Vagina (tissue), 2 donors: ENCODE results near the gene TAB2. TPM values are rescaled to one million over a fixed set of nuclear protein-coding genes. Genes with fewer than 3 reads are reported as not detected.

Experiments
- DNase-seq, 2 donors: peaks; one replicate each; pipeline ENCODE4 v3.0.0-alpha.2; 2017; ENCODE audit errors: extremely low spot score in 2 of 2
- H3K27ac ChIP-seq: fragments of 200-600 bp; sonication (generic); one replicate; pipeline ENCODE4 v1.5.1; 2019
- H3K27me3 ChIP-seq: fragments of 200-600 bp; sonication (generic); one replicate; pipeline ENCODE4 v1.5.1; 2019
- H3K36me3 ChIP-seq, 2 donors: fragments of 200-600 bp; sonication (generic); one replicate each; pipeline ENCODE4 v1.5.1; 2017 to 2019
- H3K4me1 ChIP-seq: fragments of 200-600 bp; sonication (generic); one replicate; pipeline ENCODE4 v1.5.1; 2019
- H3K4me3 ChIP-seq, 2 donors: fragments of 200-600 bp; sonication (generic); 1 replicate in 1 of 2; 2 replicates in 1 of 2; pipeline ENCODE4 v1.5.1; 2016 to 2019
- H3K9me3 ChIP-seq: fragments of 200-600 bp; sonication (generic); one replicate; pipeline ENCODE4 v1.5.1; 2019
- POLR2A ChIP-seq, 2 donors: fragments of 450-650 bp; IDR thresholded peaks; one replicate each; pipeline ENCODE4 v1.6.1; 2017; ENCODE audit warnings: antibody characterized with exemption in 2 of 2, mild to moderate bottlenecking in 2 of 2, moderate library complexity in 2 of 2
- POLR2AphosphoS5 ChIP-seq, 2 donors: sonication (generic); formaldehyde crosslinking; IDR thresholded peaks; one replicate each; pipeline ENCODE4 v1.9.0; 2017; ENCODE audit warnings: antibody characterized with exemption in 2 of 2, mild to moderate bottlenecking in 2 of 2, low read depth in 1 of 2; ENCODE audit not compliant: insufficient read depth in 1 of 2
- intact Hi-C: fragments of 100-400 bp; cut with DNase I; formaldehyde crosslinking; loops from one replicate; pipeline ENCODE4 v1.15.1; 2023
- total RNA-seq: library from RNA; depleted of rRNA; stranded (reverse); fragments of >200 nt; gene quantifications from one replicate; pipeline ENCODE4 v1.2.3, GENCODE V29; 2016
- TF ChIP-seq, protein P1 (sequence below), 3 experiments: fragments of 450-650 bp in 2 of 3; fragments of 200-600 bp in 1 of 3; sonication (generic) in 1 of 3; IDR thresholded peaks; one replicate each; pipeline ENCODE4 v1.5.1; 2017 to 2019; ENCODE audit warnings: antibody characterized with exemption in 3 of 3, mild to moderate bottlenecking in 2 of 3, moderate library complexity in 2 of 3

Gene TAB2
- total RNA-seq, 1 donor from 2014 or later = 80.5 TPM

DNA sequence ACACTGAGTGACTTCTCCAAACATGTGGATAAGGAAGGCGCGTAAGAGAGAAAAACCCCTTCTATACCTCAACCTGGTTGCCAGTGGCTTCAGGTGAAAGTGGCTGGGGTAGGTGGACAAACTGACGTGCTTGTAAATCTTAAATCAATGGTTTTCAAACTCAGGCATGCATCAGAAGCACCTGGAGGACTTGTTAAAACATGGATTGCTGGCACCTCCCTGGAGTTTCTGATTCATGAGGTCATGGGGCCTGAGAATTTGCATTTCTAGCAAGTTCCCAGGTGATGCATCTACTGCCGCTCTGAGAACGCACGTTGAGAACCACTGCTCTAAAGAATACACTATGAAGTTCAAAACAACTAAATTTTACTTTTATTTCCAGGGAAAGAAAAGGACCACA lies 31.9 kb upstream of the TAB2 start:
- H3K4me3 ChIP-seq = no peak overlapping the region
- H3K9me3 ChIP-seq = no peaks in the 10 kb centered on the region
- intact Hi-C loops = no loop called here
- no peaks in the 10 kb centered on the region for H3K4me1 ChIP-seq
- TF ChIP-seq POLR2A (IDR thresholded peaks at IDR 0.05) (no peak), POLR2AphosphoS5 (IDR thresholded peaks at IDR 0.05; ENCODE audit: insufficient read depth in 1 of 2, low read depth in 1 of 2) (no peak)
- TF ChIP-seq, protein P1, sequence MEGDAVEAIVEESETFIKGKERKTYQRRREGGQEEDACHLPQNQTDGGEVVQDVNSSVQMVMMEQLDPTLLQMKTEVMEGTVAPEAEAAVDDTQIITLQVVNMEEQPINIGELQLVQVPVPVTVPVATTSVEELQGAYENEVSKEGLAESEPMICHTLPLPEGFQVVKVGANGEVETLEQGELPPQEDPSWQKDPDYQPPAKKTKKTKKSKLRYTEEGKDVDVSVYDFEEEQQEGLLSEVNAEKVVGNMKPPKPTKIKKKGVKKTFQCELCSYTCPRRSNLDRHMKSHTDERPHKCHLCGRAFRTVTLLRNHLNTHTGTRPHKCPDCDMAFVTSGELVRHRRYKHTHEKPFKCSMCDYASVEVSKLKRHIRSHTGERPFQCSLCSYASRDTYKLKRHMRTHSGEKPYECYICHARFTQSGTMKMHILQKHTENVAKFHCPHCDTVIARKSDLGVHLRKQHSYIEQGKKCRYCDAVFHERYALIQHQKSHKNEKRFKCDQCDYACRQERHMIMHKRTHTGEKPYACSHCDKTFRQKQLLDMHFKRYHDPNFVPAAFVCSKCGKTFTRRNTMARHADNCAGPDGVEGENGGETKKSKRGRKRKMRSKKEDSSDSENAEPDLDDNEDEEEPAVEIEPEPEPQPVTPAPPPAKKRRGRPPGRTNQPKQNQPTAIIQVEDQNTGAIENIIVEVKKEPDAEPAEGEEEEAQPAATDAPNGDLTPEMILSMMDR (IDR thresholded peaks at IDR 0.05) = no peak
- H3K36me3 ChIP-seq = no peaks in the 10 kb centered on the region
- no peak overlapping the region for H3K27ac ChIP-seq
- DNase-seq = no peak
- H3K27me3 ChIP-seq = no peaks in the 10 kb centered on the region

GRCh38 chr6:149286905-149287304 lies 30.6 kb upstream of the TAB2 start:
- no peaks in the 10 kb centered on the region for H3K9me3 ChIP-seq
- H3K36me3 ChIP-seq = no peaks in the 10 kb centered on the region
- H3K4me1 ChIP-seq = no peaks in the 10 kb centered on the region
- TF ChIP-seq, protein P1 (IDR thresholded peaks at IDR 0.05) = no peak
- TF ChIP-seq POLR2AphosphoS5 (IDR thresholded peaks at IDR 0.05; ENCODE audit: insufficient read depth in 1 of 2, low read depth in 1 of 2) = no peak
- no peak overlapping the region for H3K4me3 ChIP-seq
- H3K27ac ChIP-seq = no peak overlapping the region
- intact Hi-C loops = no loop called here
- H3K27me3 ChIP-seq = no peaks in the 10 kb centered on the region
- DNase-seq = no peak

- H3K27ac ChIP-seq = no peak overlapping the region
- H3K4me1 ChIP-seq = no peaks in the 10 kb centered on the region
- H3K36me3 ChIP-seq = no peaks in the 10 kb centered on the region
- H3K9me3 ChIP-seq = no peaks in the 10 kb centered on the region
- TF ChIP-seq POLR2A (IDR thresholded peaks at IDR 0.05) (no peak), POLR2AphosphoS5 (IDR thresholded peaks at IDR 0.05; ENCODE audit: insufficient read depth in 1 of 2, low read depth in 1 of 2) (no peak)
- TF ChIP-seq, protein P1 (IDR thresholded peaks at IDR 0.05) = no peak
- intact Hi-C loops = no loop called here
- no peak for DNase-seq
- no peak overlapping the region for H3K4me3 ChIP-seq
- no peaks in the 10 kb centered on the region for H3K27me3 ChIP-seq
These were observed 28.2 kb upstream of the TAB2 start for GRCh38 chr6:149289192-149289781.

DNA sequence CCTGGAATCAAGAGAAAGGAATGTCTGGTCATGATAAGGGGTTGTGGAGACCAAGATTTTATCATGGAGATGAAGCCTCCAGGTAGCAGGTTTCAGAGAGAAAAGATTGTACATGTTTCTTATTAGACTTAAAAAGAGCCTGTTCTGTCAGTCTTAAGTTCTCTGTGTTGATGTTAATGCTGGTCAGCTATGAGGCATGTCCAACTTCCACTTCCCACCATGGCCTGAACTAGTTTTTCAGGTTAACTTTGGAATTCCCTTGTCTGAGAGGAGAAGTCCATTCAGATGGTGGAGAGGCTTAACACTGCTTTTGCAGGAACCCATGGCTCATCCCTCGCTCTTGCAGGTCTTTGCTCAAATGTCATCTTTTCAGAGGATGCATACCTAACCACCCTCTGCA lies 27.5 kb upstream of the TAB2 start:
- no peak for DNase-seq
- Histone ChIP-seq H3K27me3 (no peaks in the 10 kb centered on the region), H3K4me3 (no peak overlapping the region), H3K9me3 (no peaks in the 10 kb centered on the region), H3K36me3 (no peaks in the 10 kb centered on the region), H3K4me1 (no peaks in the 10 kb centered on the region), H3K27ac (no peak overlapping the region)
- intact Hi-C loops = no loop called here
- TF ChIP-seq, protein P1 (IDR thresholded peaks at IDR 0.05) = no peak
- TF ChIP-seq POLR2AphosphoS5 (IDR thresholded peaks at IDR 0.05; ENCODE audit: insufficient read depth in 1 of 2, low read depth in 1 of 2) (no peak), POLR2A (IDR thresholded peaks at IDR 0.05) (no peak)

GRCh38 chr6:149293244-149293643 lies 24.3 kb upstream of the TAB2 start:
- no peak overlapping the region for H3K4me3 ChIP-seq
- H3K9me3 ChIP-seq = no peaks in the 10 kb centered on the region
- H3K27ac ChIP-seq = no peak overlapping the region
- H3K36me3 ChIP-seq = no peaks in the 10 kb centered on the region
- DNase-seq = no peak
- intact Hi-C loops = no loop called here
- no peaks in the 10 kb centered on the region for H3K4me1 ChIP-seq
- no peaks in the 10 kb centered on the region for H3K27me3 ChIP-seq
- TF ChIP-seq POLR2A (IDR thresholded peaks at IDR 0.05) (no peak), POLR2AphosphoS5 (IDR thresholded peaks at IDR 0.05; ENCODE audit: insufficient read depth in 1 of 2, low read depth in 1 of 2) (no peak)
- TF ChIP-seq, protein P1 (IDR thresholded peaks at IDR 0.05) = no peak
